Subcutaneous abdominal adipose tissue (tissue), 5 donors: Measurements from ENCODE around the gene AGBL1.

Source experiments
- H3K27ac ChIP-seq: one replicate; pipeline ENCODE4 v1.7.0; 2013; ENCODE audit warnings: low read depth, mild to moderate bottlenecking, inconsistent platforms, low read length, moderate library complexity
- H3K27me3 ChIP-seq, 5 donors: one replicate each; pipeline ENCODE4 v1.7.0; 2013; ENCODE audit warnings: low read length in 5 of 5, inconsistent platforms in 1 of 5; ENCODE audit not compliant: control insufficient read depth in 5 of 5, insufficient read depth in 4 of 5
- H3K36me3 ChIP-seq, 5 donors: one replicate each; pipeline ENCODE4 v1.7.0; 2013; ENCODE audit warnings: low read length in 5 of 5; ENCODE audit not compliant: control insufficient read depth in 5 of 5, insufficient read depth in 5 of 5
- H3K4me1 ChIP-seq, 5 donors: one replicate each; pipeline ENCODE4 v1.7.0; 2013; ENCODE audit warnings: low read length in 5 of 5, mild to moderate bottlenecking in 3 of 5, moderate library complexity in 1 of 5; ENCODE audit not compliant: control insufficient read depth in 5 of 5, insufficient read depth in 5 of 5
- H3K4me3 ChIP-seq, 5 donors: one replicate each; pipeline ENCODE4 v1.7.0; 2013; ENCODE audit warnings: low read length in 5 of 5, low read depth in 1 of 5
- H3K9ac ChIP-seq, 5 donors: one replicate each; pipeline ENCODE4 v1.7.0; 2013; ENCODE audit warnings: low read length in 5 of 5, mild to moderate bottlenecking in 4 of 5, moderate library complexity in 3 of 5
- H3K9me3 ChIP-seq, 5 donors: one replicate each; pipeline ENCODE4 v1.7.0; 2013; ENCODE audit warnings: low read length in 5 of 5; ENCODE audit not compliant: control insufficient read depth in 5 of 5
- donor health status: healthy.
- donor health status: healthy.
- donor health status: healthy.
- donor health status: healthy.
- donor health status: healthy.

Gene AGBL1

DNA sequence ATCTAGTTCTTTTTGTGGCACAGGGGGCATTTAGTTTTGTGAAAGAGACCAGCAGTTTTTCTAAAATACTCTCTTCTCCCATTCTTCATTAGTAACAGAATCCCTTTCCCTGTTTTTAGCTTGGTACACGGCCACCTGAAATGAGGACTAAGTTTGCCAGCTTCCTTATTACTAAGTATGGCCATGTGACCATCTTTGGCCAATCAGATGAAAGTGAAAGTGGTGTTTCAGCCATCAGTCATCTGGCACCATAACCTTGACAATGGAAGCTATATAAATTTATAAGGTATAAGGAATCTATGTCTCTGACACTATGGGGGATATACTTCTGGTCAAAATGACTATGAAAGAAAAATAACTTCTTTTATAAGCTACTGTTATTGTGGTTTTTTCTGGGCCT is 570.4 kb downstream of the AGBL1 start:
- H3K36me3 ChIP-seq: no peaks in the 10 kb centered on the region
- H3K9me3 ChIP-seq: no peaks in the 10 kb centered on the region
- peaks cover 0 to 2% (median 0%) of the 10 kb centered on the region in 5 donors for H3K4me1 ChIP-seq
- no peaks in the 10 kb centered on the region for H3K27me3 ChIP-seq
- H3K4me3 ChIP-seq: no peak overlapping the region
- no peak overlapping the region for H3K27ac ChIP-seq
- H3K9ac ChIP-seq: no peak overlapping the region

- no peak overlapping the region for H3K27ac ChIP-seq
- no peaks in the 10 kb centered on the region for H3K9me3 ChIP-seq
- no peak overlapping the region for H3K9ac ChIP-seq
- no peaks in the 10 kb centered on the region for H3K36me3 ChIP-seq
- no peak overlapping the region for H3K4me3 ChIP-seq
- H3K27me3 ChIP-seq: no peaks in the 10 kb centered on the region
- peaks cover 0 to 2% (median 0%) of the 10 kb centered on the region in 5 donors for H3K4me1 ChIP-seq
Observed at GRCh38 chr15:86653344-86654197, 573.9 kb downstream of the AGBL1 start.

DNA sequence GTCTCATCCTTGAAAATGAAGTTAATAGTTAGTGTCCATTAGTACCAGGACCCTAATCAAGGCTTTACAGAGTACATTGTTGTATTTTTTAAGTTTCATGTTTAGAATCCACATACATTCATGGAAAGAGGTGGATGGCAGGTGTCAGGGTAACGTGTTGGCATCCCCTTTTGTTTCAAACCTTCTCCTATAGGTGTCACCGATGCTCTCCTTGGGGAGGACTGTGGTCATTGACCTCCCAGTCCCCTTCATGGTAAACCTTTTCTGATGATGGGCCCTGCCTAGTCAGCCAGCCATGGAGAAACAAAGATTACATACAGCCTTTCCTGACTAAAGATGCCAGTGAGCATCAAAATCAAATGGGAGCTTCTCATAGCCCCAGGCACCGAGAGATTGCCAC is 574.8 kb downstream of the AGBL1 start:
- H3K27ac ChIP-seq: no peak overlapping the region
- H3K27me3 ChIP-seq: no peaks in the 10 kb centered on the region
- no peak overlapping the region for H3K4me3 ChIP-seq
- no peaks in the 10 kb centered on the region for H3K9me3 ChIP-seq
- H3K4me1 ChIP-seq: peaks cover 0 to 2% (median 0%) of the 10 kb centered on the region in 5 donors
- no peaks in the 10 kb centered on the region for H3K36me3 ChIP-seq
- H3K9ac ChIP-seq: no peak overlapping the region

GRCh38 chr15:86657305-86657704 is 577.6 kb downstream of the AGBL1 start:
- H3K9me3 ChIP-seq: no peaks in the 10 kb centered on the region
- peaks cover 0 to 2% (median 0%) of the 10 kb centered on the region in 5 donors for H3K4me1 ChIP-seq
- no peak overlapping the region for H3K4me3 ChIP-seq
- H3K27me3 ChIP-seq: no peaks in the 10 kb centered on the region
- H3K9ac ChIP-seq: no peak overlapping the region
- H3K27ac ChIP-seq: no peak overlapping the region
- no peaks in the 10 kb centered on the region for H3K36me3 ChIP-seq

DNA sequence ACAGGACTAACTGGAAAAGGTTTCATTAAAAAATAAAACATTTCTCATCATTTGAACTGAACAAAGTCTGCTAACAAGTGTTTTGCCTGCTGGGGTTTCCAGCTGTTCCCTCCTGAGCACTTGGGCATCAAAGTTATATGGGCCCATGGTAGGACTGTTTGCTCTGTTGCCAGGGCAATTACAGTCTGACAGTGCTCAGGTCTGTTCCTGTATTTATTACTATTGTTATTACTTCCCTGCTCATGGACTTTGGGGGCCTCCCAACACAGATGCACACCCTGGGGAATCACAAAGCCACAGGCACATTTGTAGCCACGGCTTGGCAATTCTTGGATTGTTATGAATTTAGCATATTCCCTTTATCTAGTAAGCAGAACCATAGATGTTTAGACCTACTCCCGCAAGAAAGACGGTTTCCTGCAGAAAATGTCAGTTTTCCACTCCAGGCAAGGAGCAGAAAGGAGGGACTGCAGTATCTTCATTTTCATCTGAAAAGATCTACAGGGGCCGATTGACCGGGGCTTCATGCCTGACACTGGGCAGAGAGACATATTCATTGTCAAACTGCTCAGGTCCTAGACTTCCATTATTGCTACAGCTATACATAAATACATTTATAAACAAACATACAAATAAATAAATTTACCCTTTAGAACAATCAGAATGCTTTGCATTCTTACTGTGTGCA is 580.2 kb downstream of the AGBL1 start:
- no peak overlapping the region for H3K27ac ChIP-seq
- no peaks in the 10 kb centered on the region for H3K27me3 ChIP-seq
- no peaks in the 10 kb centered on the region for H3K9me3 ChIP-seq
- H3K4me1 ChIP-seq: no peaks in the 10 kb centered on the region
- no peaks in the 10 kb centered on the region for H3K36me3 ChIP-seq
- H3K9ac ChIP-seq: no peak overlapping the region
- H3K4me3 ChIP-seq: no peak overlapping the region

GRCh38 chr15:86661580-86661979 is 581.9 kb downstream of the AGBL1 start:
- H3K9me3 ChIP-seq: no peaks in the 10 kb centered on the region
- no peak overlapping the region for H3K27ac ChIP-seq
- no peaks in the 10 kb centered on the region for H3K36me3 ChIP-seq
- no peaks in the 10 kb centered on the region for H3K4me1 ChIP-seq
- H3K4me3 ChIP-seq: no peak overlapping the region
- H3K27me3 ChIP-seq: no peaks in the 10 kb centered on the region
- H3K9ac ChIP-seq: no peak overlapping the region

DNA sequence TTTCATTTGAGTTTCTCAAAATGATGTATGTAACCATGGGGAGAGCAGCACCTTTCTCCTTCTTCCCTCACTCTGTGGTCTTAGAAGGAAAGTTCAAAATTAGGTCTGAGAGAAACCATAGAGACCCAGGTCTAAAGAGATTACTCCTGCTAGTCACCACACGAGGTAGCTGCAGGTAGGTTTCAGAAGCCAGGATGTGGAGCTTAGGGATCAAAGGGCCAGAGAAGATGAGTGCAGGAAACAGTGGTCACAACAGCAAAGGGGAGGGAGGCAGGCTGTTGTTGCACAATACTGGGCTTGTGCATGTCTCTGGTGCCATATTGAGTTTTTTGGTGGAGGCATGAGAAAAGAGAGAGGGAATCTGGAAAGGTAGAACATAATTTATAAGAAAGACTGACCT is 583.6 kb downstream of the AGBL1 start:
- H3K9ac ChIP-seq: no peak overlapping the region
- no peaks in the 10 kb centered on the region for H3K27me3 ChIP-seq
- H3K4me3 ChIP-seq: no peak overlapping the region
- H3K36me3 ChIP-seq: no peaks in the 10 kb centered on the region
- no peaks in the 10 kb centered on the region for H3K4me1 ChIP-seq
- H3K9me3 ChIP-seq: peaks cover 0 to 3% (median 0%) of the 10 kb centered on the region in 5 donors
- H3K27ac ChIP-seq: no peak overlapping the region

- Histone ChIP-seq H3K9me3 (peaks cover 0 to 5% (median 0%) of the 10 kb centered on the region in 5 donors), H3K4me3 (no peak overlapping the region), H3K9ac (no peak overlapping the region), H3K27me3 (no peaks in the 10 kb centered on the region), H3K4me1 (no peaks in the 10 kb centered on the region), H3K27ac (no peak overlapping the region), H3K36me3 (no peaks in the 10 kb centered on the region)
Observed at GRCh38 chr15:86663979-86664378, 584.3 kb downstream of the AGBL1 start.

- H3K27me3 ChIP-seq: no peaks in the 10 kb centered on the region
- peaks cover 0 to 5% (median 0%) of the 10 kb centered on the region in 5 donors for H3K9me3 ChIP-seq
- H3K9ac ChIP-seq: no peak overlapping the region
- H3K27ac ChIP-seq: no peak overlapping the region
- H3K4me1 ChIP-seq: no peaks in the 10 kb centered on the region
- no peak overlapping the region for H3K4me3 ChIP-seq
- H3K36me3 ChIP-seq: no peaks in the 10 kb centered on the region
Observed at GRCh38 chr15:86664581-86664980, 584.9 kb downstream of the AGBL1 start.

- Histone ChIP-seq H3K4me3 (no peak overlapping the region), H3K36me3 (no peaks in the 10 kb centered on the region), H3K27me3 (no peaks in the 10 kb centered on the region), H3K4me1 (no peaks in the 10 kb centered on the region), H3K9me3 (no peaks in the 10 kb centered on the region), H3K9ac (no peak overlapping the region), H3K27ac (no peak overlapping the region)
Observed at GRCh38 chr15:86676002-86676401, 596.3 kb downstream of the AGBL1 start.
